B cell (primary cell): Measurements from ENCODE around the gene COBLL1.

Source experiments
- EZH2 ChIP-seq: IDR thresholded peaks from 2 replicates; pipeline ENCODE4 v1.6.1; 2012; ENCODE audit warnings: borderline replicate concordance, low read depth, mild to moderate bottlenecking, moderate library complexity, low read length; ENCODE audit not compliant: insufficient read depth, poor library complexity, severe bottlenecking
- TF ChIP-seq, protein P1 (sequence below): fragments of 200-600 bp; IDR thresholded peaks from one replicate; pipeline ENCODE4 v1.8.0; 2022; ENCODE audit warnings: antibody characterized with exemption, mild to moderate bottlenecking

DNA sequence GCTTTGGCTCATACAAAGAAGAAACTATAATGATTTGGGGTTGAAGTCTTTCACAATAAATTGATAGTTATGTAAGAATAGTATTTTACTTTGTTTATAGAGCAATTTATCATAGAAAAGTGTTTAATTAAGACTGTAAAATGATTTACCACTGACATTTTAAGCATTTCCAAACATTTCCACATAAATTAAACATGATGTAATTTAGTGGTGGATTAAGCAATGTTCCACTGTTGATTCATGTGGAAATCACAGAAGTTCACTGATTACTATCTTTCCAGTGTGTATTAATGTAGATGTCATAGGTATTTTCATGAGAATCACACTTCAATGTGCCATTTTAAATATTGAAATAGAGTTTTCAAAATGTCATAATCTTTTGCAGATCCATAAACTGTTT, 180.3 kb downstream of the COBLL1 start:
- TF ChIP-seq, protein P1, sequence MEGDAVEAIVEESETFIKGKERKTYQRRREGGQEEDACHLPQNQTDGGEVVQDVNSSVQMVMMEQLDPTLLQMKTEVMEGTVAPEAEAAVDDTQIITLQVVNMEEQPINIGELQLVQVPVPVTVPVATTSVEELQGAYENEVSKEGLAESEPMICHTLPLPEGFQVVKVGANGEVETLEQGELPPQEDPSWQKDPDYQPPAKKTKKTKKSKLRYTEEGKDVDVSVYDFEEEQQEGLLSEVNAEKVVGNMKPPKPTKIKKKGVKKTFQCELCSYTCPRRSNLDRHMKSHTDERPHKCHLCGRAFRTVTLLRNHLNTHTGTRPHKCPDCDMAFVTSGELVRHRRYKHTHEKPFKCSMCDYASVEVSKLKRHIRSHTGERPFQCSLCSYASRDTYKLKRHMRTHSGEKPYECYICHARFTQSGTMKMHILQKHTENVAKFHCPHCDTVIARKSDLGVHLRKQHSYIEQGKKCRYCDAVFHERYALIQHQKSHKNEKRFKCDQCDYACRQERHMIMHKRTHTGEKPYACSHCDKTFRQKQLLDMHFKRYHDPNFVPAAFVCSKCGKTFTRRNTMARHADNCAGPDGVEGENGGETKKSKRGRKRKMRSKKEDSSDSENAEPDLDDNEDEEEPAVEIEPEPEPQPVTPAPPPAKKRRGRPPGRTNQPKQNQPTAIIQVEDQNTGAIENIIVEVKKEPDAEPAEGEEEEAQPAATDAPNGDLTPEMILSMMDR = no peak
- TF ChIP-seq EZH2 = no peak
